Measurements from ENCODE around the gene HMGXB3. TPM values are rescaled to one million over a fixed set of nuclear protein-coding genes. Genes with fewer than 3 reads are reported as not detected.

The HMGXB3 gene
- total RNA-seq, 1 donor from 2014 or later, result 50.4 TPM

- DNase-seq (ENCODE audit: low read depth), result peak; percentile 76
Measured at GRCh38 chr5:149990518-149991376, 9.8 kb upstream of the HMGXB3 start.

- DNase-seq (ENCODE audit: low read depth), result no peak
Measured at GRCh38 chr5:149993471-149993870, 7.1 kb upstream of the HMGXB3 start.

- no peak for DNase-seq (ENCODE audit: low read depth)
Measured at GRCh38 chr5:149995385-149996204, 4.9 kb upstream of the HMGXB3 start.

GRCh38 chr5:149996205-149996890, 4.2 kb upstream of the HMGXB3 start:
- no peak for DNase-seq (ENCODE audit: low read depth)

GRCh38 chr5:149998281-149998680, 2.3 kb upstream of the HMGXB3 start:
- no peak for DNase-seq (ENCODE audit: low read depth)

GRCh38 chr5:149999359-149999758, 1.2 kb upstream of the HMGXB3 start:
- no peak for DNase-seq (ENCODE audit: low read depth)

- peak; percentile 73 for DNase-seq (ENCODE audit: low read depth)
Measured at GRCh38 chr5:149999866-150000255, 678 bp upstream of the HMGXB3 start.

DNA sequence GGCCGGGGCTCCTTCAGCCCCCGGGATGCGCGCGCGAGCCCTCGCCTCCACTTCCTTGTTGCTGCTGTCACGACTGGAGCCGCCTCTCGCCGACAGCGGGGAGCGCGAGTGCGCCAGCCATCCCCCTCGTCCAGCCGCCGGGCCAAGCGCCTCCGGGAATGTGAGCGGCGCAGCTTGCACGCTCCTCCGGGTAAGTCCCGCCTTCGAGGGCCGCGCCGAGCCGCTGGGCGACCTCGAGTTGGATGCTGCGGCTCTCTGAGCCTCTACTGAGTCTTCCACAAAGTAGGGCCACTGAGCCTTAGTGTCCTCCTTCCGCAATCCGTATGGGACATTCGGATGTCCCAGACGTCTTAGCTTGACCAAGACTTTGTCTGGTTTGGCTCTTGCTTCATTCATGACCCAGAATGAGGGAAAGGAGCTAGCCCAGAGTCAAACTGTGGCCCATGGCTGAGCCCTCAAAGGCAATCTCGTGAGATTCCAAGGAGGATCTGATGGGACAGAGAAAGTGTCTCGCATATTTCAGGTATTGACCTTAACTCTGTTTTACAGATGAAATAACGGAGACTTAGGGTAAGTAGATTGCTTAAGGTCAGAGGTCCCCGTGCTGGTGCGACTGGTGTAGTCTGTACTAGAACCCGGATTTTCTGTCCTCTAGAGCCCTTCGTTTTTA, 586 bp downstream of the HMGXB3 start:
- peak; percentile 17 for DNase-seq (ENCODE audit: low read depth)

DNA sequence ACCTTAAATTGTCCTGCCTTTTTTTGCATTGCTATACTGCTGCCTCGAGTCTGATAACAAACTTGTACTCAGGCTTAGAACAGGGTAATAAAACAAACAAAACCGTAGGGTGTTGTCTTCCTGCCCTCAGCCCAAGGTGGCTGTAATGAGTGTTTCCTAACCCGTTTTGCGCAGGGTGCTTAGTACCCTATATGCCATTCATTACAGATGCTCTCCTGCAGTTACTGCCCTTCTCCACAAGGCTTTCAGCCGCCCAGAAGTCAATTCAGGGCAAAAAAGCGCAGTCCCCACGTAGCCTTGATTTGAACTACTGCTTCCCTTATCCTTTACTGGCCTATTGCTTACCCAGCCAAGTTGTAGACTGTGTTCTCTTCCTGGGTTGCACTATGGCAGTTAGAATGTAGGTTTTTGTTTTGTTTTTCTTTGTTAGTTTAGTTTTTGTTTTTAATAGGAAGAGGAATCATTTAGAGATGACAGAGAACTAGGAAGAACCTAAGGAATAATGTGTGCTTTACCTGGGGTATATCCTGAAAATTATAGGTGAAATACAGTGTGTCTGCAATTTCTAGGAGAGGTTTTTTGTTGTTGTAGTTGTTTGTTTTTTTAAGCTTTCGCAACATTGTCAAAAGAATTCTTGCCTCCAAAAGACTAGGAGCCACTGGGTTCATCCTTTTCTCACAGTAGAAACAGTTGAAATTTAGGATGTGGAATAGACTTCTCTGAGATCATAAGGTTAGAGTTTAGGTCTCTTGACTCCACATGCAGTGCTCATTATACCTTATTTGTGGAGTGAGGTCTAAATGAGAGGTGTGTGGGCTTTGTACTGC, 1.3 kb downstream of the HMGXB3 start:
- DNase-seq (ENCODE audit: low read depth), result peak; percentile 75

DNA sequence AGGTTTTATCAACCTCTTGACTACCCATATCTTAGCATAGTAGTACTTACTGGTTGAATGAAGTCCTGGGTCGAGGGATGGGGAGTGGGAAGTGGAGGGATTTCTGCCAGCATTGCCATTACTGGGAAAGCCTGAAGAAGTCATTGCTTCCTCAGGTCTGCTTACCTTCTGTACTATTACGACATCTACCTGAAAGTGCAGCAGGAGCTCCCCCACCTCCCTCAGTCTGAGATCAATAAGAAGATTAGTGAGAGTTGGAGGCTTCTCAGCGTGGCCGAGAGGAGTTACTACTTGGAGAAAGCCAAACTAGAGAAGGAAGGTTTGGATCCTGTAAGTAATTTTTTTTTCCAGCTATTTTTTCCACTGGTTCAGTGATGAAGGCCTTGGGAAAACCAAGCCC, 5.8 kb downstream of the HMGXB3 start:
- DNase-seq (ENCODE audit: low read depth), result no peak

- DNase-seq (ENCODE audit: low read depth), result no peak
Measured at GRCh38 chr5:150007050-150007449, 6.5 kb downstream of the HMGXB3 start.

GRCh38 chr5:150009671-150010387, 9.3 kb downstream of the HMGXB3 start:
- no peak for DNase-seq (ENCODE audit: low read depth)

GRCh38 chr5:150013931-150014330, 13.4 kb downstream of the HMGXB3 start:
- DNase-seq (ENCODE audit: low read depth), result no peak

DNA sequence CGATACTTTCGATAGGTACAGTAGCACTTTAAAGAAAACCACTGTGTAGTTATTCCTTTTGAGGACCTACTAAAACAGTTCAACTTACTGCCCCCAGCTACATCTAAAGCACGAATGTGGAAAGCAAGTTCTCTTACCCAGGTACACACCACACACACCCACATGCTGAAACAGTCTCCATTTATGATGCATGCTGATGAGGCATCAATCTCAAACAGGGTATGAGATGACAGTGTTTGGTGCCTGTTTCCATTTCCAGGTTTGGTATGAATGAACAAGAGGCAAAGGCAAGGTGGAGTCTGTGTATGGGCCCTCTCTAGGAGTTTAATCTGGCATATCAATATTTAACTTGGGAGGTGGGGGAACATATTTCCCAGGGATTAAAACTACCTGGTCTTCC, 13.9 kb downstream of the HMGXB3 start:
- no peak for DNase-seq (ENCODE audit: low read depth)

- no peak for DNase-seq (ENCODE audit: low read depth)
Measured at GRCh38 chr5:150015415-150015814, 14.9 kb downstream of the HMGXB3 start.

DNA sequence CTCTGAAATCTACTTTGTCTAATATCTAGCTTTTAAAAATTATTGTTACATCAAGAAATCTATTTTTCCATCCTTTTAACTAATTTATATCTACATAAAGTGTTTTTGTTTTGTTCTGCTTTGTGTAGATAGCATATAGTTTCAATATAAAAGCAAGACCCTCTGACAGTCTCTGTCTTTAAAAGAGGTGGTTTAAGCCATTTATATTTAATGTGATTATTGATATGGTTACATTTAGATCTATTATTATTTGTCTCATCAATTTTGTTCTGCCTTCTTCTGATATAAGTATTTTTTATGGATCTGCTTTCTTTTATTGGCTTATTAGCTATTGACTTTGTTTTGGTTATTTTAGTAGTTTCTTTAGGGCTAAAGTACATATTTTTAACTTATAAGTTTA, 16.0 kb downstream of the HMGXB3 start:
- no peak for DNase-seq (ENCODE audit: low read depth)

GRCh38 chr5:150017226-150018005, 16.9 kb downstream of the HMGXB3 start:
- no peak for DNase-seq (ENCODE audit: low read depth)

- no peak for DNase-seq (ENCODE audit: low read depth)
Measured at GRCh38 chr5:150020249-150020648, 19.7 kb downstream of the HMGXB3 start.

DNA sequence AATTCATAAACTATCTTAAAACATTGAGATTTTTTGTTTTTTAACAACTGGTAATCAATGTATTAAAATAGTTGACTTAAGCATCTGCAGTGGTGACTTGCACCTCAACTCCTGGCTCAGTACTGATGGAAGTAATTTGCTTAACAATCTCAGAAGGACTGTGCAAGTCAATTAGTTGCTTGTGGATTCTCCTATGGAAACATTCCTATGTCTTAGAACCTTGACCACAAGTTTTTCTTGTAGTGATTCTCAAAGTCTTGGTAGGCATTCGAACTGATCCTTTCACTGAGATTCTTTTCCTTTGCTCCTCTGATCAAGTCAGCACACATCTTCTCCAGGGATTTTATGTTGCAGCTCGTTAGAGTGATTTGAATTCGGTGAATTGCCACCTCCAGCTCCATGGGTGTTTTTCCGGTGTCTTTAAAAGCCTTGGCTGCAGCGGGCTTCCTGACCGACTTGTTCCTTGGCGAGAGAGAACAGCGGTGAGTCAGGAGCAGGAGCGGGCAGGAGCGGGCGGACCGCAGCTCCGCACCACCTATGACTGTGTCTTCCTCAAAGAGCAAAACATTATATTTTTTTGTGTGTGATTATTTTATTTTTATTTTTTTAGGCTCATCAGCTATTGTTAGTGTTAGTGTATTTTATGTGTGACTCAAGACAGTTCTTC, 21.1 kb downstream of the HMGXB3 start:
- DNase-seq (ENCODE audit: low read depth), result peak; percentile 69

Data from renal cortical epithelial cell (primary cell).